NT2/D1 (cell line): ENCODE data around the gene ING2.

Source experiments
- SUZ12 ChIP-seq: IDR thresholded peaks from 2 replicates; pipeline ENCODE4 v1.6.1; 2011; ENCODE audit not compliant: insufficient read length, insufficient read depth; ENCODE audit errors: extremely low read depth
- YY1 ChIP-seq: IDR thresholded peaks from 2 replicates; pipeline ENCODE4 v1.6.1; 2011; ENCODE audit not compliant: insufficient read length, insufficient read depth
- ZNF274 ChIP-seq: IDR thresholded peaks from 2 replicates; pipeline ENCODE4 v1.6.1; 2011; ENCODE audit warnings: mild to moderate bottlenecking, low read depth, low read length

GRCh38 chr4:183527326-183527725 lies 22.5 kb downstream of the ING2 start:
- TF ChIP-seq ZNF274 = no peak
- TF ChIP-seq YY1 = no peak
- TF ChIP-seq SUZ12 = no peak
